Measurements from ENCODE around the gene MVP.

DNA sequence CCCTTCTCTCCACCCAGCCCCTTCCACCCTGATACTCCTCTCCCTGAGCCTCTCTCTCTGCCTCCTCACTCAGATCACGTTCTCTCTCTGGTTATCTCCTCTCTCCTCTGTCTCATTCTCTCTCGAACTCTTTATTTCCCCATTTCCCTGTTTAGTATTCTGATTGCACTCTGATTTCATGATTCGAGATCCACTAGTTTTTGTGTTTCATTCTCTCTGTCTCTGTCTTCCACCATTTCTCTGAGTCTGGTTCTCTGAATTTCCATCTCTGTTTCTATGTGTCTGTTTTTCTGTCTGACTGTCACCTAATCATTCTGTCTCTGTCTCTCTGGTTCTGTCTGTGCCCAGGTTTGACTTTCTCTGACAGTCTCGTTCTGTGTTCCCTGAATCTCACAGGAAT, 77.1 kb downstream of the MVP start:
- no peak for TF ChIP-seq CTCF (IDR thresholded peaks at IDR 0.05; ENCODE audit: low read depth, low read length)
- no peak for TF ChIP-seq EZH2phosphoT487 (IDR thresholded peaks at IDR 0.05; ENCODE audit: low read depth)
